IMR-90 (cell line): ENCODE data around the gene MYADM. TPM values are rescaled to one million over a fixed set of nuclear protein-coding genes. Genes with fewer than 3 reads are reported as not detected.

ENCODE experiments used
- ATAC-seq: fragments of 200-7000 bp; cut with Tn5 transposase; 2 replicates; pipeline ENCODE4 v1.9.1; 2020; ENCODE audit warnings: low read depth, mild to moderate bottlenecking, moderate library complexity
- BruUV-seq: library from RNA; stranded (reverse); fragments of 400-500 nt; replicated peaks from 2 replicates; lab custom pipeline; 2021; lab: Mats Ljungman, UMichigan
- CTCF ChIA-PET: fragments of 300-600 bp; formaldehyde crosslinking; extraction: SDS; loops from one replicate; lab custom pipeline; 2021; ENCODE audit warnings: antibody characterized with exemption; lab: Yijun Ruan, JAX
- POLR2A ChIA-PET: fragments of 300-600 bp; sonication (Branson Sonifier 250); formaldehyde crosslinking; loops from one replicate; lab custom pipeline; 2022; ENCODE audit warnings: antibody characterized with exemption; ENCODE audit not compliant: unreplicated experiment; lab: Charles Lee
- DNase-seq: peaks from one replicate; pipeline ENCODE4 v3.0.0; 2013
- H2AFZ ChIP-seq: replicated peaks from 2 replicates; pipeline ENCODE3; 2013; ENCODE audit warnings: low read length, mild to moderate bottlenecking; ENCODE audit not compliant: poor library complexity
- H2AK5ac ChIP-seq: 2 replicates; pipeline ENCODE4 v1.6.1; 2013; ENCODE audit warnings: low read depth, low read length, inconsistent platforms
- H2AK9ac ChIP-seq: replicated peaks from 2 replicates; pipeline ENCODE3; 2013; ENCODE audit warnings: mild to moderate bottlenecking, low read depth, low read length, moderate library complexity; ENCODE audit not compliant: poor library complexity
- H2BK120ac ChIP-seq: 2 replicates; pipeline ENCODE4 v1.6.1; 2013; ENCODE audit warnings: low read depth, low read length, inconsistent platforms
- H2BK15ac ChIP-seq: 3 replicates; pipeline ENCODE4 v1.6.1; 2013; ENCODE audit warnings: low read depth, low read length, inconsistent platforms
- H2BK20ac ChIP-seq: 2 replicates; pipeline ENCODE4 v1.6.1; 2013; ENCODE audit warnings: low read depth, mild to moderate bottlenecking, inconsistent platforms, low read length, moderate library complexity
- H2BK5ac ChIP-seq: 2 replicates; pipeline ENCODE4 v1.6.1; 2013; ENCODE audit warnings: mild to moderate bottlenecking, low read depth, low read length, inconsistent platforms; ENCODE audit not compliant: poor library complexity, severe bottlenecking
- H3K14ac ChIP-seq: replicated peaks from 2 replicates; pipeline ENCODE4 v1.6.1; 2013; ENCODE audit warnings: low read depth, low read length, inconsistent platforms
- H3K18ac ChIP-seq: 2 replicates; pipeline ENCODE4 v1.6.1; 2013; ENCODE audit warnings: low read depth, low read length, control low read depth
- H3K23ac ChIP-seq: 2 replicates; pipeline ENCODE4 v1.6.1; 2013; ENCODE audit warnings: low read depth, low read length, inconsistent platforms
- H3K27ac ChIP-seq: 2 replicates; pipeline ENCODE4 v1.5.1; 2013; ENCODE audit warnings: mild to moderate bottlenecking, control low read depth, low read length; ENCODE audit not compliant: insufficient read depth
- H3K27me3 ChIP-seq: 2 replicates; pipeline ENCODE4 v1.6.1; 2013; ENCODE audit warnings: low read length; ENCODE audit not compliant: control insufficient read depth, insufficient read depth
- H3K36me3 ChIP-seq: 2 replicates; pipeline ENCODE4 v1.6.1; 2013; ENCODE audit warnings: low read length, mixed read lengths; ENCODE audit not compliant: control insufficient read depth, insufficient read depth
- H3K4ac ChIP-seq: 2 replicates; pipeline ENCODE4 v1.6.1; 2013; ENCODE audit warnings: low read depth, low read length, inconsistent platforms
- H3K4me1 ChIP-seq: 2 replicates; pipeline ENCODE4 v1.6.1; 2013; ENCODE audit warnings: low read length, mixed read lengths; ENCODE audit not compliant: control insufficient read depth, insufficient read depth
- H3K4me2 ChIP-seq: 2 replicates; pipeline ENCODE4 v1.6.1; 2013; ENCODE audit warnings: low read depth, mild to moderate bottlenecking, control low read depth, low read length, moderate library complexity
- H3K4me3 ChIP-seq: 2 replicates; pipeline ENCODE4 v1.5.1; 2013; ENCODE audit warnings: low read depth, mild to moderate bottlenecking, control low read depth, low read length, moderate library complexity; ENCODE audit not compliant: insufficient read depth
- H3K56ac ChIP-seq: 2 replicates; pipeline ENCODE4 v1.6.1; 2013; ENCODE audit warnings: low read length, inconsistent platforms; ENCODE audit not compliant: insufficient read depth; ENCODE audit errors: extremely low read depth
- H3K79me1 ChIP-seq, 2 experiments: 2 replicates each; pipeline ENCODE4 v1.6.1; 2013; ENCODE audit warnings: low read length in 2 of 2, inconsistent platforms in 1 of 2, low read depth in 1 of 2
- H3K9ac ChIP-seq: 2 replicates; pipeline ENCODE4 v1.6.1; 2013; ENCODE audit warnings: low read depth, low read length, control low read depth
- H3K9me1 ChIP-seq: 2 replicates; pipeline ENCODE4 v1.6.1; 2013; ENCODE audit warnings: low read length, inconsistent platforms; ENCODE audit not compliant: insufficient read depth
- H3K9me3 ChIP-seq: 2 replicates; pipeline ENCODE4 v1.6.1; 2013; ENCODE audit warnings: low read length; ENCODE audit not compliant: control insufficient read depth, insufficient read depth
- H4K20me1 ChIP-seq: 2 replicates; pipeline ENCODE4 v1.6.1; 2013; ENCODE audit warnings: low read length, inconsistent platforms; ENCODE audit not compliant: insufficient read depth
- H4K5ac ChIP-seq: 2 replicates; pipeline ENCODE4 v1.6.1; 2013; ENCODE audit warnings: mild to moderate bottlenecking, low read depth, low read length, control low read depth
- H4K8ac ChIP-seq, 2 experiments: 2 replicates each; pipeline ENCODE4 v1.6.1; 2013; ENCODE audit warnings: low read depth in 2 of 2, low read length in 2 of 2, control low read depth in 1 of 2, inconsistent platforms in 1 of 2
- H4K91ac ChIP-seq: 2 replicates; pipeline ENCODE4 v1.6.1; 2013; ENCODE audit warnings: low read depth, low read length, inconsistent platforms; ENCODE audit not compliant: insufficient read depth
- BHLHE40 ChIP-seq: fragments of 150-350 bp; IDR thresholded peaks from 2 replicates; pipeline ENCODE4 v1.6.1; 2016; ENCODE audit warnings: mild to moderate bottlenecking, low read depth, low read length
- CEBPB ChIP-seq: IDR thresholded peaks from 2 replicates; pipeline ENCODE4 v1.6.1; 2012; ENCODE audit warnings: low read depth, low read length, improper control_type of control experiment
- CHD1 ChIP-seq: IDR thresholded peaks from 2 replicates; pipeline ENCODE4 v1.6.1; 2012; ENCODE audit warnings: low read depth, low read length, improper control_type of control experiment
- CTCF ChIP-seq: conservative IDR thresholded peaks from 2 replicates; pipeline ENCODE4 v1.5.1; 2012; ENCODE audit warnings: mild to moderate bottlenecking, low read depth, low read length, improper control_type of control experiment
- MAZ ChIP-seq: IDR thresholded peaks from 2 replicates; pipeline ENCODE4 v1.6.1; 2012; ENCODE audit warnings: low read depth, mild to moderate bottlenecking, low read length, improper control_type of control experiment, moderate library complexity, borderline replicate concordance
- NFE2L2 ChIP-seq: fragments of 150-350 bp; IDR thresholded peaks from 2 replicates; pipeline ENCODE4 v1.6.1; 2016; ENCODE audit warnings: low read depth, mild to moderate bottlenecking, low read length
- POLR2A ChIP-seq: IDR thresholded peaks from 2 replicates; pipeline ENCODE4 v1.6.1; 2012; ENCODE audit warnings: mild to moderate bottlenecking, low read depth, low read length
- RAD21 ChIP-seq: IDR thresholded peaks from 2 replicates; pipeline ENCODE4 v1.6.1; 2012; ENCODE audit warnings: low read length, improper control_type of control experiment
- WGBS, 2 experiments: methylation state at CpG; one replicate each; pipeline versions ENCODE4 v1.1.5 to v1.1.7; 2013; ENCODE audit warnings: missing lambda C conversion rate in 2 of 2; ENCODE audit not compliant: insufficient read length in 1 of 2; ENCODE audit errors: extremely low coverage in 2 of 2; 5-methylcytosine and 5-hydroxymethylcytosine counted together
- dilution Hi-C: fragments of 300-500 bp; cut with HindIII; formaldehyde crosslinking; loops from one replicate; pipeline ENCODE4 v1.14.3; 2018; ENCODE audit warnings: low sequenced_read_pairs; ENCODE audit not compliant: unreplicated experiment
- in situ Hi-C: fragments of 300-500 bp; cut with MboI; formaldehyde crosslinking; loops from 3 replicates; pipeline ENCODE4 v1.14.3; 2019; ENCODE audit warnings: low sequenced_read_pairs, inconsistent platforms, mixed read lengths
- intact Hi-C: fragments of 100-400 bp; cut with micrococcal nuclease; formaldehyde crosslinking; loops from 2 replicates; pipeline ENCODE4 v1.10.0; 2022
- polyA plus RNA-seq, 3 experiments: library from polyadenylated mRNA; depleted of rRNA; stranded (reverse); fragments of >200 nt; gene quantifications; 2 replicates each; pipeline ENCODE4 v1.2.3, GENCODE V29; 2012; ENCODE audit warnings: low replicate concordance in 1 of 3
- total RNA-seq: library from RNA; depleted of rRNA; stranded (reverse); fragments of >200 nt; gene quantifications from 2 replicates; pipeline ENCODE4 v1.2.3, GENCODE V29; 2012

Gene MYADM
- total and polyA plus RNA-seq, 2 of the 4 experiments (the other 2 are of a cell fraction), result 4.8 to 96.1 TPM

GRCh38 chr19:53883741-53884140 lies 16.1 kb downstream of the MYADM start:
- H3K79me1 ChIP-seq, result no peaks in the 10 kb centered on the region
- H2AK5ac ChIP-seq, result no peak overlapping the region
- no peak for DNase-seq
- WGBS, 2 experiments, result 18% methylated on average over 4 of the region's 11 CpGs; no CpG with 5 or more reads in 1 of the 2 experiments
- no peak overlapping the region for H3K18ac ChIP-seq
- no peak overlapping the region; the same call in 1 of the 2 replicates for H3K4me2 ChIP-seq
- no peak overlapping the region for H2BK20ac ChIP-seq
- intact Hi-C loops (no loop called here), in situ Hi-C loops (loop anchor here (10.0 kb wide), 1 partner anchor 141 kb away; no protein-coding TSS in a partner anchor), dilution Hi-C loops (no loop called here)
- H4K5ac ChIP-seq, result no peak overlapping the region
- H2AFZ ChIP-seq, result no peak overlapping the region
- TF ChIP-seq RAD21 (no peak), NFE2L2 (no peak), BHLHE40 (no peak), CTCF (no peak), CHD1 (no peak), MAZ (no peak), POLR2A (no peak), CEBPB (no peak)
- H3K9ac ChIP-seq, result no peak overlapping the region
- H4K8ac ChIP-seq, result no peak overlapping the region
- no peak overlapping the region for H2AK9ac ChIP-seq
- no peak overlapping the region for H3K4me3 ChIP-seq
- no peaks in the 10 kb centered on the region for H3K9me3 ChIP-seq
- peaks cover 52% of the 10 kb centered on the region for H3K27me3 ChIP-seq
- H3K56ac ChIP-seq, result no peak overlapping the region
- ATAC-seq, result no peak
- peaks cover 4% of the 10 kb centered on the region for H3K4me1 ChIP-seq
- H2BK5ac ChIP-seq, result no peak overlapping the region
- POLR2A ChIA-PET, result interaction anchor here (0.6 kb wide), 1 partner anchor 9 kb away, joined by 3 read pairs; no protein-coding TSS in a partner anchor
- H2BK15ac ChIP-seq, result no peak overlapping the region
- H2BK120ac ChIP-seq, result no peak overlapping the region
- H3K27ac ChIP-seq, result no peak overlapping the region
- H3K4ac ChIP-seq, result no peak overlapping the region
- H3K14ac ChIP-seq, result no peak overlapping the region
- H3K9me1 ChIP-seq, result peaks cover 3% of the 10 kb centered on the region; the same call in 1 of the 2 replicates
- no peaks in the 10 kb centered on the region for H4K20me1 ChIP-seq
- H4K91ac ChIP-seq, result no peak overlapping the region
- no peaks in the 10 kb centered on the region for H3K36me3 ChIP-seq
- CTCF ChIA-PET, result no interaction called here
- H3K23ac ChIP-seq, result no peak overlapping the region
- no TSS peak for BruUV-seq
